ENCODE measurements around the gene FAM90A26. TPM values are rescaled to one million over a fixed set of nuclear protein-coding genes. Genes with fewer than 3 reads are reported as not detected.
A peak's percentile ranks its signal among the peaks of the same experiment; 100 is the strongest.
"Not testable (repeated sequence)": the region's sequence is repeated elsewhere in the genome, so short reads cannot be mapped to it uniquely, and the experiment has no call there.

The FAM90A26 gene
- total and polyA plus RNA-seq, 2 donors from 2014 or later = not detected

GRCh38 chr4:9158392-9158791 lies 11.8 kb upstream of the FAM90A26 start:
- intact Hi-C loops (cut with DNase I); DNase-seq; H3K27me3 ChIP-seq (ENCODE audit: control insufficient read depth, insufficient read depth, low read length); H3K36me3 ChIP-seq (ENCODE audit: control insufficient read depth in 2 of 3, insufficient read depth in 3 of 3, low read length in 3 of 3); H3K4me1 ChIP-seq (ENCODE audit: control insufficient read depth in 2 of 3, insufficient read depth in 2 of 3, low read depth in 1 of 3, low read length in 3 of 3); H3K9ac ChIP-seq (ENCODE audit: low read length in 3 of 3); H3K4me3 ChIP-seq (ENCODE audit: low read length in 3 of 3); H3K9me3 ChIP-seq (ENCODE audit: control insufficient read depth in 2 of 3, insufficient read depth in 1 of 3, low read length in 3 of 3); FAIRE-seq; H3K27ac ChIP-seq (ENCODE audit: low read depth in 2 of 2, low read length in 2 of 2): not testable (repeated sequence)

GRCh38 chr4:9160046-9160445 lies 10.2 kb upstream of the FAM90A26 start:
- H3K9me3 ChIP-seq (ENCODE audit: control insufficient read depth in 2 of 3, insufficient read depth in 1 of 3, low read length in 3 of 3); H3K27ac ChIP-seq (ENCODE audit: low read depth in 2 of 2, low read length in 2 of 2); DNase-seq; FAIRE-seq; H3K4me1 ChIP-seq (ENCODE audit: control insufficient read depth in 2 of 3, insufficient read depth in 2 of 3, low read depth in 1 of 3, low read length in 3 of 3); H3K36me3 ChIP-seq (ENCODE audit: control insufficient read depth in 2 of 3, insufficient read depth in 3 of 3, low read length in 3 of 3); intact Hi-C loops (cut with DNase I); H3K9ac ChIP-seq (ENCODE audit: low read length in 3 of 3); H3K27me3 ChIP-seq (ENCODE audit: control insufficient read depth, insufficient read depth, low read length); H3K4me3 ChIP-seq (ENCODE audit: low read length in 3 of 3): not testable (repeated sequence)

- H3K27me3 ChIP-seq (ENCODE audit: control insufficient read depth, insufficient read depth, low read length); H3K27ac ChIP-seq (ENCODE audit: low read depth in 2 of 2, low read length in 2 of 2); FAIRE-seq; intact Hi-C loops (cut with DNase I); H3K4me3 ChIP-seq (ENCODE audit: low read length in 3 of 3); H3K9me3 ChIP-seq (ENCODE audit: control insufficient read depth in 2 of 3, insufficient read depth in 1 of 3, low read length in 3 of 3); H3K36me3 ChIP-seq (ENCODE audit: control insufficient read depth in 2 of 3, insufficient read depth in 3 of 3, low read length in 3 of 3); H3K4me1 ChIP-seq (ENCODE audit: control insufficient read depth in 2 of 3, insufficient read depth in 2 of 3, low read depth in 1 of 3, low read length in 3 of 3); H3K9ac ChIP-seq (ENCODE audit: low read length in 3 of 3): not testable (repeated sequence)
- TF ChIP-seq CTCF (IDR thresholded peaks at IDR 0.05; ENCODE audit: borderline replicate concordance, extremely low read depth, insufficient read depth) = peak; percentile 33
- DNase-seq = peak in 1 of 5 donors; percentile 44
Measured at GRCh38 chr4:9165990-9166389, 4.2 kb upstream of the FAM90A26 start.

GRCh38 chr4:9210357-9210756 lies 40.1 kb downstream of the FAM90A26 start, which contains the start of gene USP17L10:
Gene USP17L10 (plus strand): TSS chr4:9210657. CDS start chr4:9210657, 0 bp downstream.
- DNase-seq; H3K27me3 ChIP-seq (ENCODE audit: control insufficient read depth, insufficient read depth, low read length); H3K4me3 ChIP-seq (ENCODE audit: low read length in 3 of 3); H3K9me3 ChIP-seq (ENCODE audit: control insufficient read depth in 2 of 3, insufficient read depth in 1 of 3, low read length in 3 of 3); H3K4me1 ChIP-seq (ENCODE audit: control insufficient read depth in 2 of 3, insufficient read depth in 2 of 3, low read depth in 1 of 3, low read length in 3 of 3); intact Hi-C loops (cut with DNase I); H3K27ac ChIP-seq (ENCODE audit: low read depth in 2 of 2, low read length in 2 of 2); FAIRE-seq; H3K36me3 ChIP-seq (ENCODE audit: control insufficient read depth in 2 of 3, insufficient read depth in 3 of 3, low read length in 3 of 3); H3K9ac ChIP-seq (ENCODE audit: low read length in 3 of 3): not testable (repeated sequence)

GRCh38 chr4:9214701-9215100 lies 44.5 kb downstream of the FAM90A26 start:
- H3K4me3 ChIP-seq (ENCODE audit: low read length in 3 of 3); H3K27me3 ChIP-seq (ENCODE audit: control insufficient read depth, insufficient read depth, low read length); FAIRE-seq; H3K27ac ChIP-seq (ENCODE audit: low read depth in 2 of 2, low read length in 2 of 2); H3K4me1 ChIP-seq (ENCODE audit: control insufficient read depth in 2 of 3, insufficient read depth in 2 of 3, low read depth in 1 of 3, low read length in 3 of 3); H3K36me3 ChIP-seq (ENCODE audit: control insufficient read depth in 2 of 3, insufficient read depth in 3 of 3, low read length in 3 of 3); H3K9me3 ChIP-seq (ENCODE audit: control insufficient read depth in 2 of 3, insufficient read depth in 1 of 3, low read length in 3 of 3); H3K9ac ChIP-seq (ENCODE audit: low read length in 3 of 3); intact Hi-C loops (cut with DNase I): not testable (repeated sequence)
- DNase-seq = peak in 1 of 5 donors; percentile 18

GRCh38 chr4:9215105-9215504 lies 44.9 kb downstream of the FAM90A26 start, which contains the start of gene USP17L11:
Gene USP17L11 (plus strand): TSS chr4:9215405. CDS start chr4:9215405, 0 bp downstream.
- H3K9me3 ChIP-seq (ENCODE audit: control insufficient read depth in 2 of 3, insufficient read depth in 1 of 3, low read length in 3 of 3); intact Hi-C loops (cut with DNase I); DNase-seq; H3K4me1 ChIP-seq (ENCODE audit: control insufficient read depth in 2 of 3, insufficient read depth in 2 of 3, low read depth in 1 of 3, low read length in 3 of 3); H3K27me3 ChIP-seq (ENCODE audit: control insufficient read depth, insufficient read depth, low read length); H3K36me3 ChIP-seq (ENCODE audit: control insufficient read depth in 2 of 3, insufficient read depth in 3 of 3, low read length in 3 of 3); FAIRE-seq; H3K4me3 ChIP-seq (ENCODE audit: low read length in 3 of 3); H3K9ac ChIP-seq (ENCODE audit: low read length in 3 of 3); H3K27ac ChIP-seq (ENCODE audit: low read depth in 2 of 2, low read length in 2 of 2): not testable (repeated sequence)

GRCh38 chr4:9219852-9220251 lies 49.6 kb downstream of the FAM90A26 start, which contains the start of gene USP17L12:
Gene USP17L12 (plus strand): TSS chr4:9220152. CDS start chr4:9220152, 0 bp downstream.
- H3K9ac ChIP-seq (ENCODE audit: low read length in 3 of 3); FAIRE-seq; H3K4me1 ChIP-seq (ENCODE audit: control insufficient read depth in 2 of 3, insufficient read depth in 2 of 3, low read depth in 1 of 3, low read length in 3 of 3); intact Hi-C loops (cut with DNase I); DNase-seq; H3K4me3 ChIP-seq (ENCODE audit: low read length in 3 of 3); H3K27ac ChIP-seq (ENCODE audit: low read depth in 2 of 2, low read length in 2 of 2); H3K9me3 ChIP-seq (ENCODE audit: control insufficient read depth in 2 of 3, insufficient read depth in 1 of 3, low read length in 3 of 3); H3K36me3 ChIP-seq (ENCODE audit: control insufficient read depth in 2 of 3, insufficient read depth in 3 of 3, low read length in 3 of 3); H3K27me3 ChIP-seq (ENCODE audit: control insufficient read depth, insufficient read depth, low read length): not testable (repeated sequence)

GRCh38 chr4:9224596-9224995 lies 54.4 kb downstream of the FAM90A26 start, which contains the start of gene USP17L13:
Gene USP17L13 (plus strand): TSS chr4:9224896. CDS start chr4:9224896, 0 bp downstream.
- intact Hi-C loops (cut with DNase I); FAIRE-seq; H3K4me1 ChIP-seq (ENCODE audit: control insufficient read depth in 2 of 3, insufficient read depth in 2 of 3, low read depth in 1 of 3, low read length in 3 of 3): not testable (repeated sequence)

More at GRCh38 chr4:9224596-9224995, 54.4 kb downstream of the FAM90A26 start, which contains the start of gene USP17L13:
- H3K9ac ChIP-seq (ENCODE audit: low read length in 3 of 3); H3K4me3 ChIP-seq (ENCODE audit: low read length in 3 of 3); DNase-seq; H3K27ac ChIP-seq (ENCODE audit: low read depth in 2 of 2, low read length in 2 of 2); H3K36me3 ChIP-seq (ENCODE audit: control insufficient read depth in 2 of 3, insufficient read depth in 3 of 3, low read length in 3 of 3); H3K27me3 ChIP-seq (ENCODE audit: control insufficient read depth, insufficient read depth, low read length); H3K9me3 ChIP-seq (ENCODE audit: control insufficient read depth in 2 of 3, insufficient read depth in 1 of 3, low read length in 3 of 3): not testable (repeated sequence)
